GM21360 (cell line): Measurements from ENCODE around the gene KBTBD6.
A peak's percentile ranks its signal among the peaks of the same experiment; 100 is the strongest.
"Not testable (repeated sequence)": the region's sequence is repeated elsewhere in the genome, so short reads cannot be mapped to it uniquely, and the experiment has no call there.

Experiments
- ATAC-seq: cut with Tn5 transposase; IDR thresholded peaks from one replicate; pipeline ENCODE4 v1.9.1; 2021; ENCODE audit warnings: mild to moderate bottlenecking, moderate library complexity; ENCODE audit not compliant: unreplicated experiment

The KBTBD6 gene

GRCh38 chr13:41136396-41137031 is 3.9 kb upstream of the KBTBD6 start:
- no peak for ATAC-seq

GRCh38 chr13:41133951-41134350 is 1.3 kb upstream of the KBTBD6 start:
- ATAC-seq, result no peak

- peak; percentile 9 for ATAC-seq
Observed at GRCh38 chr13:41131660-41132511, 716 bp downstream of the KBTBD6 start.

DNA sequence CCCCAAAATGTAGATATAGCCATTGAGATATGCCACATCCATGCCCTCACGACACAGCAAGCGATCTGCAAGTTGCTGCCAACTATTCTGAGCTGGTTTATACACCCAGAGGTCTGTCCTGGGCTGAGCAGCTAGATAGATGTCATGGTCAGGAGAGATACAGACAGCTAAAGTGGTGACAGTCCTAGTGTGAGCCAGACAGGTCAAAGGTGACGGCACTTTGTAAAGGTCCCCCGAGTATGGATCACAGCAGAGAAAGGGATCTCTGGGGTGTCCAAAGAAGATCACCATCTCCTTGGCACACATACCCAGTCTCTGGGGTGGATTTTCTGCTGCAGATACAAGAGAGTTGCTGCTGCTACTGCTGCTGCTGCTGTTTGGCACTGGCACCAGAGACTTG is 1.4 kb downstream of the KBTBD6 start:
- not testable (repeated sequence) for ATAC-seq

DNA sequence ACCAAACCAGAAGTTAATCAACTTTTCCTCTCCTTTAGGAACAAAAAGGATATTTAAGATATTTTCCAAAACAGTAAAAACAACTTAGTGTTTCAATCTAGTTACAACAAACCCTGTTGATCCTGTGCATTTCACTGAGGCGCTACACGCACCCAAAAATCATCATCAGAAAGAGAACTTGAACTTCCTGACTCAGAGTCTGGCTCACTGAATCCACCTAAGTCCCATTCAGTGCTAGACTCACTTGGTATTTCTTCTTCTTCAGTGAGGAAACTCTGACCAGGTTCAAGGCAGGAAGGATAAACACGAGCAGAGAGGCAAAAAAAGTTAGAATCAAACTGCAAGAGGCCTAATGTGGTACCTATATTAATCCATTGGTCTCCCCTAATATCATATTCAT is 2.2 kb downstream of the KBTBD6 start:
- no peak for ATAC-seq

DNA sequence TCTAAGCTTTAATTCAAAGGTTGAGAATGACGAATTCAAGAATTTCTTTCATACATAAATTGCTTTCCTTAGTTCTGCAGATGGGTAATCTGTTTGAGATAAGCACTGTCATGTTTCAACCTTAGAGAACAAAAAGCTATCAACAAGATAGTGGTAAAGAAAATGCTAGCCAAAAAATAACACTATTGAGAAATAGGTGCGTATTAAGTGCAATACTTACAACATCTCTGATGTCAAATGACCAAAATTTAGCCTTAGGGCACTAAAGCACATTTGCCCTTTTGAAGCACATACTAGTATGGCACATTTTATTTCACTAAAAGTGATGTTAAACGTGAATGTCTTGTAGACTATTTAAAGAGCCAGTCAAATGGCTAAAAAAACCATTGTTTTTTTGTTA is 4.9 kb downstream of the KBTBD6 start:
- ATAC-seq, result no peak

DNA sequence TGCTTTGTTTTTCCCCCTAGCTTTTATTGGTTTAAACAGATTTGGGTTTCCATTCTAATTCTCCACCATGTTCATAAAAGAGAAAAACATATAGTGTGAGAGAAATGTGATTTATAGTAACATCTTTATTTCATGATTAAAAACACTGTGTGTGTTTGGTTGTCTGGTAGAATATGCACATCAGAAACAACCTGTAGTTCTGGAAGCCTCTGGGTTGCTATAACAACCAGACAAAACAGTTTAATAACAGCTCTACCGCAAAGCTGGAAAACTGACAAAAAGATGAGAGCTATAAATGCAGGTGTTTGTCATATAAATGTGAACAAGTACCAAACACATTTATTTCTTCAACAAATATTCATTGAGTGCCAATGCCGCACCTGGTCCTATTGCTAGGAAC is 9.8 kb downstream of the KBTBD6 start:
- ATAC-seq, result no peak

GRCh38 chr13:41117869-41118268 is 14.7 kb downstream of the KBTBD6 start:
- ATAC-seq, result no peak

DNA sequence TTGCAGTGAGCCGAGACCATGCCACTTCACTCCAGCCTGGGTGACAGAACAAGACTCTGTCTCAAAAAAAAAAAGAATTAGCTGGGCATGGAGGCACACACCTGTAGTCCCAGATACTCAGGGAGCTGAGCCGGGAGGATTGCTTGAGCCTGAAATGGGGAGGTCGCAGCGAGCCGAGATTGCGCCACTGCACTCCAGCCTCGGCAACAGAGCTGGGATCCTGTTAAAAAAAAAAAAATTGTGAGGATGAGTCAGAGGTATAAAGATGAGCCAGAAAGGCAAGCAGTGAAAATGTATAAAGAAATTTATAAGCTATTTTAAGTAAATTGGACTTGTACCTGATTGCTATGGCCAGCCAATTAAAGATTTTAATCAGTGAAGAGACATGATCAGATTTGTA is 21.1 kb downstream of the KBTBD6 start:
- no peak for ATAC-seq

GRCh38 chr13:41107584-41108014 is 25.0 kb downstream of the KBTBD6 start:
- no peak for ATAC-seq

DNA sequence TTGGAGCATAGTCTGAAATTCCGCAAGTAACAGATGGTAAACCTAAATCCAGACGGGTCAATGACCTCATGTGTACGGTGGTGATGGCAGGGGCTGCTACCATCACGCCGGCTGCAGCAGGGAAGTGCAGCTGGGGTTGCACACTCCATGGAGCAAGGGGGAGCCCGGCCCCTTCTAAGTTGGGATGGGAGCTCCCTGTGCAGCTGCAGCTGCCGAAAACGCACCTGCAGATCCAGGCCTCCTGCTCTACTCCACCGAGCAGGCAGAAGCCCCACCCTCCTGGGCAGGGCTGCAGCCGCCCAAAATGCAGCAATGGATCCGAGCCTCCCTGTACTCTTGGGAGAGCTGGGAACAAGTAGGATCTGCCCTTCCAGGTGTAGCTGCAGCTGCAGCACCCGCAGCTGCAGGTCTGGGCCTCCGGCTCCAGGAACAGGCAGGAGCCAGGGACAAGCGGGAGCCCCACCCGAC is 25.5 kb downstream of the KBTBD6 start:
- ATAC-seq, result no peak

GRCh38 chr13:41099986-41100385 is 32.6 kb downstream of the KBTBD6 start:
- ATAC-seq, result no peak

DNA sequence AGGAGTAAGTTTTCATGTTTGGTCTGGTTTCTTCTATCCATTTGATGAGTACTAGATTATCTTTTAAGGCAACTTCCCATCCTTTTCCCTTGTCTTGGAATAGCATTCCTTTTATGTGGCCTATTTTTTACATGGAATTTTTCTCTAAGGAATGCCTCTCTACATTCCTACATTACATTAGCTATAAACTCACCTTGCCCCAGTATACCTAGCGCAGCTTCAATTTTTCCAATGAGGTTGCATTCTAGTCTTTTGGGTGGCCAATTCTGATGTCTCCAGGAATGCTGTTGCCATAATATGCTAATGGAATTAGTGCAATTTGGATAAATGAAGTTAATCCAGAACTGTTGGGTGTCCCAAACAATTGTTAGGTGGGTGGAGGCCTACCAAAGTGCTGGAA is 33.8 kb downstream of the KBTBD6 start:
- no peak for ATAC-seq

DNA sequence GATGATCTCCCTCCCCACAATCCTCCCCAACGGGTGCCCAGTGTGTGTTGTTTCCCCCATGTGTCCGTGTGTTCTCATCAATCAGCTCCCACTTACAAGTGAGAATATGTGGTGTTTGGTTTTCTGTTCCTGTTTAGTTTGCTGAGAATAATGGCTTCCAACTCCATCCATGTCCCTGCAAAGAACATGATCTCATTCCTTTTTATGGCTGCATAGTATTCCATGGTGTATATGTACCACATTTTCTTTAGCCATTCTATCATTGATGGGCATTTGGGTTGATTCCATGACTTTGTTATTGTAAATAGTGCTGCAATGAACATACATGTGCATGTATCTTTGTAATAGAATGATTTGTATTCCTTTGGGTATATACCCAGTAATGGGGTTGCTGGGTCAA is 36.9 kb downstream of the KBTBD6 start:
- ATAC-seq, result not testable (repeated sequence)

- ATAC-seq, result no peak
Observed at GRCh38 chr13:41085961-41086585, 46.5 kb downstream of the KBTBD6 start.

DNA sequence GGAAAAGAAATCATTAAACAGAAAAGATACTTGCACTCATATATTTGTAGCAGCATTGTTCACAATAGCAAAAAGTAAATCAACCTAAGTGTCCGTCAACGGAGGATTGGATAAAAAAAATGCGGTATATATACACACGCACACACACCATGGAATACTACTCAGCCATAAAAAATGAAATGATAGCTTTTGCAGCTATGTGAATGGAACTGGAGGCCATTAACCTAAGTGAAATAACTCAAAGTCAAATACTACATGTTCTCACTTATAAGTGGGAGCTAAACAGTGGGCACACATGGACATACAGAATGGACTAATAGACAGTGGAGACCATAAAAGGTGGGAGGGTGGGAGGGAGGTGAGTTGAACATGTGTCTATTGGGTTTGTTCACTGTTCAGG is 52.9 kb downstream of the KBTBD6 start:
- ATAC-seq, result no peak
